HPDE6-E6E7 (cell line): Measurements from ENCODE around the gene CXXC5.

ENCODE experiments used
- DNase-seq: peaks from one replicate; pipeline ENCODE4 v3.0.0; 2011; ENCODE audit warnings: missing footprints; ENCODE audit errors: extremely low spot score

Gene CXXC5

DNA sequence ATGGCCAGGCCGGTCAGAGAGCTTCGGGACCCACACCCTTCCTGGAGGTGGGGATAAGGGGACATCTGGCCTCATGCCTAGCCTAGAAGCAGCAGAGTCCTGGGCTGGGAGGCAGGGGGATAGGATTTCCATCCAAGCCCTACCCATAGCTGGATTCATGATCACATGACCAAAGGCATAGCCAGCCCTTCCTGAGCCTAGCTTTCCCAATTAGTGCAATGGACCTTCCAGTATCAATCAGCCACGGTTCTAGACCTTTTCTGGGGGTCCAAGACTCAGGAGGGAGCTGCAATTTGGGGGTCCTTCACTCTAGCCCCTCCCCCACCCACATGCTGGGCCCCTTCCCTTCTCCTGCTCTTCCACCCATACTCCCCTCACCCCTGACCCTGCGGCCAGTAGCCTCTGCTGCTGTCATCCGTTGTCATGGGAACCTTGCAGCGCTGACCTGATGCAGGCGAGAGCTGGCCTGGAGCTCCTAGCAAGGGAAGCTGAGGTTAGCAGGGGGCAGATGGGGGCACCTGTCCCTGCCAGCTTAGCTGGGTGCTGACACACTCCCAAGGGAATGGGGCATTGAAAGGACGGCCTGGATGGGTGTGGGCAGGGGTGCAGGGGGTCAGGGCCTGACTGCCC, 44.6 kb downstream of the CXXC5 start:
- DNase-seq, result no peak

DNA sequence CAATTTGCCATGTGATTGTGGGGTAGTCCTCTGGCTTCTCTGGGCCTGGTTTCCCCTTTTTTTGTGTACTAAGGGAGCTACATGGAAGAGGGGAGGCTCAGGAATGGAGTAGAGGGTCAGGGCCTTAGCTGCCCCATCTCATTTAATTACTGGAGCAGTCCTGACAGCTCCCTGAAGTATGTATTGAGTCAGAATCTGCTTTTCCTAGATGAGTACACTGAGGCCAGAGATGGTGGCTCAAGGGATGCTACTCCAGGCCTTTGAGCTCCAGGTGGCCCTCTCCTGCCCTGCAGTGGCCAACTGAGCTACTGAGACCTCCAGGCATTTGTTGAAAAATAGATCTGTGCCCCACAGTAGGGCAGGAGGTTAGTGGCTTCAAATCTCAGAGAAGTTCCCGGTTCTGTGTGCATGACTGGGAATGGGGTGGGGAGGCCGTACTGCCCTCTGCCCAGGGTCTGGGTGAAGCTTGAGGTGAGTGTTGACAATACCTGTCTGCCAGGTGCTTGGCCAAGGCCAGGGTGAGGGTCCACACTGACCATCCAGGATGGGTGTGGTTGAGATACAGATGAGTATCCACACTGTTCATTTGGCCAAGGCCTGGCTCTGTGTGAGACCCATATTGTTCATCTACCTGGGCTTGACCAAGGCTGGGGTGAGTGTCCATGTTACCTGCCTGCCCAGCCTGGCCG, 45.7 kb downstream of the CXXC5 start:
- no peak for DNase-seq

DNA sequence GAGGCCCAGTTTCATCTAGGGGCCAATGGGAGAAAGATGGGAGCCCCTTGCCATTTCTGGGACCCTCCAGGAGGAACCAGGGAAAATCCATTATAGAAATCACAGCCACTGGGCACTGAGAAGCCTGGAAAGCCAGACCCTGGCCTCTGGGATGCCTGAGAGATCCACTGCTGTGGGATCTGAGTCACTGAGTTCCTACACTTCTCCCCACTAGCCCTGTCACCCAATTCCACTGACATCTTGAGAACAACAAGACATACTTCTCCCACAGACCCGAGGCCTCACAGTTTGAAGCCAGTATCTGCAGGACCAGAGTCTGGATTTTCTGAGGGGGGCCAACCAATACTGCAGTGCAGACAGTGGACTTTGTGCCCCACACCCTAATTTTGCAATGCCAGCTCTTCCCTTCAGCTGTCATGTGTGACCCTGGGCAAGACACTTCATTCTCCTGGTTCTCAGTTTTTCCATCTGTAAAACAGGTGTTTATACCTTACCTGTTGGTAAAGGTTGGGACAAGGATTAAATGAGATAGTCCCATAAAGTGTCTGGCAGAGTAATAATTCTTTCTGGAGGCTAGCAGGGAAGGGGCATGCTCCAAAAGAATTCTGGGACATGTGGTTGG, 46.5 kb downstream of the CXXC5 start:
- no peak for DNase-seq

DNA sequence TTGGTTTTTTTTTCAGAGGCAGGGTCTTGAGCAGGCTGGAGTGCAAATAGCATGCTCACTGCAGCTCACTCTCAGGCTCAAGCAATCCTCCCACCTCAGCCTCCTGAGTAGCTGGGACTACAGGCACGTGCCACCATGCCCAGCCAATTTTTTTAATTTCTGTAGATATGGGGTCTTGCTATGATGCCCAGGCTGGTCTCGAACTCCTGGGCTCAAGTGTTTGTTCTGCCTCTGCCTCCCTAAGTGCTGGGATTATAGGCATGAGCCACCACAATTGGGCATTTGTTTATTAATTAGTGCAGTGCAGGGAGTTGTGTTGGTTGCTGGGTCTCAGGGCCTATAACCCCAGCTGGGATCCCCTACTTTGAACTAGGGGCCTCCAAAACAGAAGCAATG, 47.0 kb downstream of the CXXC5 start:
- no peak for DNase-seq

DNA sequence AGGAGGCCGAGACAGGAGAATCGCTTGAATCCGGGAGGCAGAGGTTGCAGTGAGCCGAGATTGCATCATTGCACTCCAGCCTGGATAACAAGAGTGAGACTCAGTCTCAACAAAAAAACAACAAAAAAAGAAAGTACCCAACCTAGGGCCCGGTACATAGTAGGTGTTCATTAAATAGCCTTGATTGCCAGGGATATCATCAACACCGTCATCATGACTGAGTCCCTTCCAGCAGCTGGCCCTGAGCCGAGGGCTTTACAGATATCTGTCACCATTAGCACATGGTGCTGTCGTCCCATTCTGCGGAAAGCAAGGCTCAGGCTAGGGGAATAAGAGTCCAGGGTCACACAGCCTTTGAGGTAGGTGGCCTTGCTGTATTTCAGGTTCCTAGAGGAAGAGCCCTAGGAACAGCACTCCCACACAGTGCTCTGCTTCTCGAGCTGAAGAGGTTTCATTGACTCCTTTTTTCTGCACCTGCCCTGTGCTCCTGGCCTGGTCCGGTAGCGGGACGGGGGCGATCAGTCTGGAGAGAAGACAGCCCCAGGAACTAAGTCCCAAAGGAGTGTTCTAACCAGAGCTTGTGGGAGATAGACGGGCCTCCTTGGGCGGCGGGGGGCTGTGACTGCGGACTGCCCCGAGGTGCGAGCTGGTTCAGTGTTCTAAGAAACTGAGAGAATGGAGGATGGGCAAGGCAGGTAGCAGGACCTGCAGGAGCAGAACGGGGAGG, 48.2 kb downstream of the CXXC5 start:
- no peak for DNase-seq

DNA sequence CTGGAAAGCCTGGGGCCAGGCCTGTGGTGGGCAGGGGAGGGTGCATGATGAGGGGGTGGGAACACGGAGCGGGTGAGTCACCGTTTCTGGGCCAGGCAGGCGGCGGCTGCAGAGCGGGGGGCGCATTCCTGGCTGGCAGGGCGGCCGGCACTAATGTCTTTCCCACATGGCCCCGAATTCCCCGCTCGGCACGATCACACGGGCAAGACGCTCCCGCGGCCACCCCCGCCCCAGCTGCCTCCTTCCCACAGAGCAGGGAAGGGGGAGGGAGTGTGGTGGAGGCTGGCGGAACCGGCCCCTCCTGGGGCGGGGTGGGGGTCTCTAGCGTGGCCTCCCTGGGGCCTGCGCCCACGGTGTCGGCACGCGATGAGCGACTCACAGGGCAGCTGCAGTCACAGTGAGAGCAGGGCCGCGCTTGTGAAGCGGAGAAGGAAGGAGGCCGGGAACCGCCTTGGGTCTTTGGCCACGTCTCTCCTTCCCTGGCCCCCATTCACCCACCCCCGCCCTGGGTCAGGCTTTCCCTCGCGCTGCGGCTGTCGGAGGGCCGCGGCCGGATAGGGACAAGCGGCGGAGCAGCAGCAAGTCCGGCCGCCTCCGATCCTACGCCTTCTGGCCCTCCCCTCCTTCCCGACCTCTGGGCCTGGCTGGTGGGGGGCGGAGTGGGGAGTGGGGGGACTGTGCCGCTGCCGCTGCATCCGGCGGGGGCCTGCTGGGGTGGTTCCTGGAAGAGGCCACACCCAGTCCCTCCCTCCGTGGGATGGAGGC, 48.9 kb downstream of the CXXC5 start:
- no peak for DNase-seq

DNA sequence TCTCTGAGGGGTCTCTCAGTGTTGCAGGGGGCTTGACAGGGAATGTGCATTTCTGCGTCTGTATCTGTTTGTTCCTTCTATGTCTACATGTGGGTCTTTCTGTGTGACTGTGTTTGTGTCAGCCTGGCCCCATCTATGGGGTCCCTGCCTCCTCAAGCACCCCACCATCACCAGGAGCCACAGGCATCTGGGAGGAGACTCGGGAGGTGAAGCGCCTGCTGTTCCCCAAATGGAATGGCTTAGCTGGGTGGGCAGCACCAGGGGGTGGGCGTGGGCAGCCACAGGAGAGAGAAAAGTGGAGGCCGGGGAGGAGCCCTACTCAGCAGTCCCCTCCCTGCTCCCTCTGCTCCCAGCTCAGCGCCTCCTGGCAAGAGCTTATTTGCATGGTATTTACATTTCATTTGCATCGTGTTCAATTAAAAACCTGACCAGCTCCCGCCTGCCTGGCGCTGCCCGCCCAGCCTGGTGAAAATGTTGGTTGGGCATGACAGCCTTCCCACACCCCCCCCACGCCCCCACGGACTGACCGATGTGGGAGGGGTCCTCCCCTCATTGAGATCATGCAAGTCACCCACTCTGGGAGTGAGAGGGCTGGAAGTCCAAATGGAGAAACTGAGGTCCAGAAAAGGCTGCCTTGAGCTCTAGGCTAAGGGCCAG, 50.5 kb downstream of the CXXC5 start:
- no peak for DNase-seq

DNA sequence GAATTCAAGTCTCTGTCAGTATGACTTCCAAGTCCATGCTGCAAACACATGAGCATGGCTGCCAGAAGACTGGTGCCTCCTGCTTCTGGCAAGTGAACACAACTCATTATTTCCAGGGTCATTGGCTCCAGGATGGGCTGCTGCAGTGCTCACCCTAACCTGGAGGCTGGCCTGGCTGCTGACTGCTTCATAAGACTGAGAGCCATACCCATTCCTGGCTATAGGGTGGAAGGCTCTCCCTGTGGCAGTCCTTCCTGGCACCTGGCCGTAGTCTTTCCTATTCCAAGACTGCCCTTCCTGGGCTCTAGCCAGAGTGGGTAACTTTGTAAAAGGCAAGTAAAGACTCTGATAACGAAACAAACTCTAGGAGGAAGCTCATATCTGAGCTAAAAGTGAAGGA, 51.2 kb downstream of the CXXC5 start:
- no peak for DNase-seq

DNA sequence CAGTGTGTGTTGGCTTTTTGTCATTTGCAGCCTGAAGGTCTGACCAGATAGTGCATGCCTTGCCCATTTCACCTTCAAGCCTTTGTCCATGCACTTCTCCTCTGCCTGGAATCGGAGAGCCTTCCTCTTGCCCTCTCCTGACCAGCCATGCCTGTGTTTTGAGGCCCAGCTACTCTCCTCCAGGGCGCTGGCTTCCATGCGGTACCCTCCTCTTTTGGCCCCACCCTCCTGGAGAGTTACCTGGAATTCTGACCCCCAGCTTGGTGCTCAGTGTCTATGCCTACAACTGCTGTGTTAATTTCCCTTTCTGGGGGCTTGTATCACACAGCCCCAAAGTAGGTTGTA, 52.5 kb downstream of the CXXC5 start:
- no peak for DNase-seq

DNA sequence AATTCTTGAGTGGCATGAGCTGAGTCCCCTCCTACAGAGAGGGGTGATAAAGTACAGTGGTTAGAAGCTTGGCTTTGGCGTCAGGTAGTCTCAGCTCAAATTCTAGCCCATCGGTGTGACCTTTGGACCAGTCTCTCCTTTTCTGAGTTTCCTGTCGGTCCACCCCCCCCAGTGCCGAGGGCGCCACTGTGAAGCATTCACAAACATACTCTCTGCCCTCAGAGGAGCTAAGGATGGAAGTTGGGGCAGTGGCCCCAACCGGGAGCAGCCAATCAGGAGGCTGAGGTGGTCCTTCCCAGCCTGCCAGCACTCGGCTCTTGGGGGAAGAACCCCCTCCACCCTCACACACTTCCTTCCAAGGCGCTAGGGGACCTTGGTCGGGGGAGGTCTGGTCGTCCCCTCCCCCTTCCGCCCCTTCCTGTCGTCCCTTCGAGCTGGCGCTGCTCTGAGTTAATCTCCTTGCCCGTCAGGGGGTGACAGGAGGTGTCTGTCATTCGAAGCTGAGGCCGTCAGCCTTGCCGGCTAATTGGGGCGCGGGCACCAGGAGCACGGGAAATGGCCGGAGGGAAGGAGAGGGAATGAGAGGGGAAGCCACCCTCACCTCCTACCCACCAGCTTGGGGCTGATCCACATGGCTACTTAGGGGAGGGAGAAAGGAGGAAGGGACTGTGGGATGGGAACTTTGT, 53.0 kb downstream of the CXXC5 start:
- DNase-seq, result no peak

DNA sequence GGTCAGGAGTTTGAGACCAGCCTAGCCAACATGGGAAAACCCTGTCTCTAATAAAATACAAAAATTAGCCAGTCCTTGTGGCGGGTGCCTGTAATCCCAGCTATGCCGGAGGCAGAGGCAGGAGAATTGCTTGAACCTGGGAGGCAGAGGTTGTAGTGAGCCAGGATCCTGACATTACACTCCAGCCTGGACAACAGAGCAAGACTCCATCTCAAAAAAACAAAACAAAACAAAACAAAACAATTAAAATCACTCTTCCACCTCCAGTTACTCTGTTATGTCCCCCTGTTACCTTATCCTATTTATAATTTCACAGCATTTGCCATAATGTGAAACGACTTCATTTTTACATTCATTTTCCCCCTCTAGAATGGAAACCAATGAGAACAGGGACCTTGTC, 54.4 kb downstream of the CXXC5 start:
- DNase-seq, result no peak

DNA sequence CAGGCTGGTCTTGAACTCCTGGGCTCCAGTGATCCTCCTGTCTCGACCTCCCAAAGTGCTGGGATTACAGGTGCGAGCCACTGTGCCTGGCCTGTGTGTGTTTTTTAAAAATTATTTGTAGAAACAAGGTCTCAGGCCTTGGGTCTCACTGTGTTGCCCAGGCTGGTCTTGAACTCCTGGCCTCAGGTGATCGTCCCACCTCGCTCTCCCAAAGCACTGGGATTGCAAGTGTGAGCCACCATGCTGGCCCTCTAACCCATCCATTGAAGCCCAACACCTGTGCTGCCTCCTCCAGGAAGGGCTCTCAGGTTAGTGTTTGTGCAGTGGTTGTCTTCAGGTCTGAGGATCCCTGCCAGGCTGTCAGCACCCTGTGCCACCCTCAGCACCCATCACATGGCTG, 56.6 kb downstream of the CXXC5 start:
- no peak for DNase-seq

DNA sequence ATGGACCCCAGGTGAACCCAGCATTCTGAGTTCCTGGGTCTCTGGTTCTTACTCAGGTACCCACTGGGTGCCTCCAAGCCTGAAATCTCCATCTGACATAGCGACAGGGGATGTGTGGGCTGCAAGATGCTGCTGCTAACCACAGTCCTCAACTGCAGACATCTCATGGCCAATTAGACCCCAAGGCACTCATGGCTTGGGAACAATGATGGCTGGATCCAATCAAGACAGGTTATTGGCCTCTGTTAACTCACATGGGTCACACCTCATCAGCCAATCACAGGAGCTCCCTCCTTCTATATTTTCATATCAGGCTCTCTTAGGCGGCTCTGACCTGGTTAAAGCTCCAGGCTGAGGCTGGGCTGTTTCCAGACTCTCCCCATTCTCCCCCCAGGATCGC, 57.0 kb downstream of the CXXC5 start:
- DNase-seq, result no peak

DNA sequence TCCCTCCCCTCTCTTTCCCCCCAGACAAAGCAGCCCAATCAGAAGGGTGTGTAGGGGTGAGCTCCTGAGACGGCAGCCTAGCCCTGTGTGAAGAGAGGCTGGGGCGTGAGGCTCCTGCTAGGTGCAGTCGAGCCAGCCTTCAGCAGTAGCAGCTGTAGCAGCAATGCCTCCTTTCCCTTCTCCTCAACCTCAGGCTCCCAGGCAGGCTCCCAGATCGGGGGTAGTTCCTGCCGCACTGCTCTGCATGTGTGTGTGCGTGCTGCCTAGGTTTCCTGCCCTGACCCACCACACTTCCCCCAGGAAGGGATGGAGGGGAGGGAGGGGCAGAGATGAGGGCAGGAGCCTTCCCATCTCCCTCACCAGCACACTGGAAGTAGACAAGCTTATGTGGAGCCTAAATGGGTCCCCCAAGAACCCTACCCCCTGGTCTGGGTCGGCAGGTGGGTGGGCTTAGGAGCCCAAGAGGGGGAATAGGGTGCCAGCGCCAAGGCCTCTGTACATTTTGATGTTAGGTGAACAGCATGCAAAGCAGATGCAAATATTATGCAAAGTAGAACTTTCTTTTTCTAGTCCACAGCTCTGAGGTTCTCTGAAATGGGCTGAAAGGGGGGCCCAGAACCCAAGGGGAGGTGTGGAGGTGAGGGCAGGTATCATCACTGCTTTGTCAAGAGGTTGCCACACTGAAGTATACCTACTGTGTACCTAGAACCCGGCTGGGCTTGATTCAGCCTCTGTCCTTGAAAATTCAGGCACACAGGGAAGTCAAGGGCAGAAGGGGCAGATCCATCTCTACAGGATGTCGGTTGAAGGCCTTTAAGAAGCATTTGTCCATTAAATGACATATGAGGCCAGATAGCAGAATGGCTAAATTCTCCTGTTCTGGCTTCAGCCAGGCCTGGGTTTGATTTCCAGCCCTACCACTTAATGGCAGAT, 57.8 kb downstream of the CXXC5 start:
- no peak for DNase-seq

DNA sequence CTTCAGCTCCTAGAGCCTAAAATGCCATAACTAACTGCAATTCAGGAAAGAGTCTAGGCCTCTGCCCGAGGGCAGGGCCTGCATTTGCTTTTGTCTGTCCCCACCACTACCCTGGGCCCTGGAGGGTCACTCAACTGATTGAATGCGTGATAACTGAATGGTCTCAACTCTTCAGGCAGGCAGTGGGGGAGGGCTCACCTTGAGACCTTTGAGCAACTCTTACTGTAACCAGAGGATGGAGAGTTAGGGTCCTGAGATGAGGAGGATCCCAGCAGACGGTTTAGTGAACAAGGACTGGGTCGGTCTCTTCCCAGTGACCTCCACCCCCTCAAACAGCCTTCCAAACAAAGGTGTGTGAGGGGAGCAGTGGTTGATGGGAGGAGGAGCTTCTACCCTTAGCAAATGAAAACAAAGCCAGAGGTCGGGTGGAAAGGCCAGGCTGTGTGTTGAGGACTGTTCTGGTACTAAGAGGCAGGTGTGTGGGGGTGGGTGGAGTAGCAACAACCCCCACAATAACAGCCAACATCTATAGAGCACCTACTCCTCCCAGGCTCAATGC, 59.4 kb downstream of the CXXC5 start:
- no peak for DNase-seq

DNA sequence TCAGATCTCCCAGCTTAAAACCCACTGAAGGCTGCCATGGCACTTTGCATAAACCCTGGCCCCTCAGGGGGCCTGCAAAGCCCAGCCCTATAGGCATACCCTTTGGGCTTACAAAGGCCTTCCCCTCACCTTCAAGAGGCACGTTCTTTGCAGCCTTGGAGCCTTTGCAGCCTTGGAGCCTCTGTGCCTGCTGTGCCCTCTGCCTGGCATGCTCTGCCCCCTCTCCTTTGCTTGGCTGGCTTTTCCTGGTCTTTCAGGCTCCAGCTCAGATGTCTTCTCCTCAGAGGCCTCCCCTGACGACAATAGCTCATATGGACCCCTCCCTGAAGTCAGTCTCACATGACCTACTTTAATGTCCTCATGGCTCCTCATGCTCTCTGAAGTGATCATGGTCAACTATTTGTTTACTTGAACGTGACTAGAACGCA, 60.3 kb downstream of the CXXC5 start:
- no peak for DNase-seq

DNA sequence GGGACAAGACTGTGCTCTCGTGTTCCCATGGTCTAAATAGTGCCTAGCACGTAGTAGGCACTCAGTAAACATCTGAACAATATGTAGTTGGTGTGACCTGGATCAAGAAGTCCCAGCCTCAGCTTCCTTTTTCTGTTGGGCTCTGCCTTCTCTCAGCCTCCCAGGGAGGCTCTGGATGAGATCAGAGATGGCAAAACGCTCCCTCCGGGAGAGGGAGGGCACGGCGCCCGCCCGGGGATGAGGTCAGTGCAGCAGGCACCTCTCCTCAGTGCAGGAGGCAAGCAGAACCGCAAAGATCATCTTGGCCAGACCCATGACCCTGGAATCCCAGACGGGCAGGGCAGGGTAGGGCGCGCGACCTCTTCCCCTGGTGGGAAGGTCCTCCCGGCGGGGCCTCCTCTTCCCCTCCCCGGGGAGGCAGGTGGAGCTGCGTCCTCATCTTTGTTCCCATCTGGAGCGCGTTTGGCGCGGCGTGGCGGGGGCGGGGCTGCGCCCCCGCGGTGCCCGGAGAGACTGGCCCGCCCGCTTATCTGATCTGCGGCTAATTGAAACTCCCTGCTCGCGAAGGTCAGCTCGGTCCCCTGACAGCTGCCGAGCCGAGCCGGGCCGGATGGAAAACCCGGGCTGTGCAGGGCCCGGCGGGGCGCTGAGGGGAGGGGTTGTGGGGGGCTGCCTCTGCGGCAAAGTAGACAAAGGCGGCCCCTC, 60.9 kb downstream of the CXXC5 start:
- no peak for DNase-seq

DNA sequence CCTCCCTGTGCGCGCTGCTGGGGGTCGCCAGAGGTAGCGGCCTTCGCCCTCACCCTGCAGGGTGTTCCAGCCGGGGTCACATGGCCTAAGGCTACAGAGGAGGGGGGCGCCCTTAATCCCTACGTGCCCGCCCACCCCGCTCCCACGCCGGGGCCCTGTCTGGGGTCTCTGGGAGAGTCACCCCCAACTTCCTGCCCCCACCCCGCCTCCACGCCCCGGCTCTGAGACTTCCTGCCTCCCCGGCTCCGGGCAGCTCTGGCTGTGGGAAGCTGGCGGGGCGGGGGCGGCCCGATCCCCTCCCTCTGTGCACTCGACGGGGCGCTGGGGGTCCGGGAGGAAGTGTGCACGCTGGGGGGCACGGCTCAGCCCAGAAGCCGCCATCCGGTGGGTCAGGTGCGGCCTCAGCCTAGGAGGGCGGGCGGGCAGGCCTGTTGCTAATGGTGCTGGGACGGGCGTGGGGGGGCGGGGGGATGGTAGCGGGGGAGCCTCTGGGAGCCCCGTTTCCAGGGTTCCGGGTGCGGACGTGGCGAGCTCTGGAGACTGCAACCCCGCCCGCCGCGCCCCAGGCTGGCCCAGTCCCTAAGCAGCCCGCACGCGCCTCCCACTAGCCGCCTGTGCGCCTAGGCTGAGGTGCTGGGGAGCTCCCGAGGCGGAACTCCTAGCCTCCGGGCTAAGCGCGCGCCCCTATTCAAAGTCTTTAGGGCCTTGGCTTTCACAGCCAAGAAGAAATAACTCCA, 61.6 kb downstream of the CXXC5 start:
- no peak for DNase-seq
